Kidney epithelial cell (primary cell): ENCODE data around the gene DUSP5. TPM values are rescaled to one million over a fixed set of nuclear protein-coding genes. Genes with fewer than 3 reads are reported as not detected.
"Not testable (repeated sequence)": the region's sequence is repeated elsewhere in the genome, so short reads cannot be mapped to it uniquely, and the experiment has no call there.

Experiments used
- DNase-seq: peaks from one replicate; pipeline ENCODE4 v3.0.0-alpha.2; 2010; ENCODE audit warnings: low read depth
- H3K27me3 ChIP-seq: 2 replicates; pipeline ENCODE4 v1.6.0; 2011; ENCODE audit warnings: low read length; ENCODE audit not compliant: control insufficient read depth, insufficient read depth
- H3K36me3 ChIP-seq: 2 replicates; pipeline ENCODE4 v1.5.1; 2011; ENCODE audit warnings: low read length; ENCODE audit not compliant: control insufficient read depth, insufficient read depth
- H3K4me3 ChIP-seq: 2 replicates; pipeline ENCODE4 v1.5.1; 2011; ENCODE audit warnings: low read depth, mild to moderate bottlenecking, control low read depth, low read length
- CTCF ChIP-seq: IDR thresholded peaks from 2 replicates; pipeline ENCODE4 v1.5.1; 2011; ENCODE audit warnings: mild to moderate bottlenecking, moderate library complexity, low read length, control low read depth, inconsistent platforms; ENCODE audit not compliant: insufficient read depth, poor library complexity, severe bottlenecking
- total RNA-seq: library from RNA; depleted of rRNA; stranded (reverse); fragments of >200 nt; gene quantifications from 2 replicates; pipeline ENCODE4 v1.2.3, GENCODE V29; 2015

The DUSP5 gene
- total RNA-seq, 1 donor from 2014 or later, result 88.4 TPM

GRCh38 chr10:110461530-110461929 is 36.2 kb upstream of the DUSP5 start:
- Histone ChIP-seq H3K27me3 (no peaks in the 10 kb centered on the region), H3K4me3 (no peak overlapping the region), H3K36me3 (no peaks in the 10 kb centered on the region)
- DNase-seq, result no peak
- TF ChIP-seq CTCF, result no peak

- no peak for DNase-seq
- Histone ChIP-seq H3K4me3 (no peak overlapping the region), H3K36me3 (no peaks in the 10 kb centered on the region), H3K27me3 (no peaks in the 10 kb centered on the region)
- no peak for TF ChIP-seq CTCF
Measured at GRCh38 chr10:110462166-110463095, 35.3 kb upstream of the DUSP5 start.

- not testable (repeated sequence) for H3K4me3 ChIP-seq, H3K27me3 ChIP-seq, H3K36me3 ChIP-seq, DNase-seq
Measured at GRCh38 chr10:110468258-110468657, 29.4 kb upstream of the DUSP5 start.

- not testable (repeated sequence) for H3K4me3 ChIP-seq, DNase-seq, H3K27me3 ChIP-seq, H3K36me3 ChIP-seq
Measured at GRCh38 chr10:110470541-110470940, 27.2 kb upstream of the DUSP5 start.

- Histone ChIP-seq H3K36me3 (no peaks in the 10 kb centered on the region), H3K27me3 (no peaks in the 10 kb centered on the region), H3K4me3 (no peak overlapping the region)
- DNase-seq, result no peak
- no peak for TF ChIP-seq CTCF
Measured at GRCh38 chr10:110471566-110472139, 26.1 kb upstream of the DUSP5 start.

GRCh38 chr10:110474017-110474416 is 23.7 kb upstream of the DUSP5 start:
- TF ChIP-seq CTCF, result no peak
- H3K27me3 ChIP-seq, result no peaks in the 10 kb centered on the region
- no peaks in the 10 kb centered on the region for H3K36me3 ChIP-seq
- DNase-seq, result no peak
- H3K4me3 ChIP-seq, result no peak overlapping the region
